B cell (primary cell): ENCODE measurements around the gene RNF175. TPM values are rescaled to one million over a fixed set of nuclear protein-coding genes. Genes with fewer than 3 reads are reported as not detected.

Experiments used
- ATAC-seq: fragments of 200-7000 bp; cut with Tn5 transposase; one replicate; pipeline ENCODE4 v1.10.0; 2021; ENCODE audit warnings: low read depth, mild to moderate bottlenecking, moderate number of reproducible peaks, moderate library complexity
- CTCF ChIA-PET: fragments of 350-600 bp; sonication (Branson Sonifier 250); formaldehyde crosslinking; loops from one replicate; lab custom pipeline; 2021; ENCODE audit warnings: antibody characterized with exemption, inconsistent platforms; lab: Charles Lee
- POLR2A ChIA-PET: fragments of 350-600 bp; sonication (Branson Sonifier 250); formaldehyde crosslinking; loops from one replicate; lab custom pipeline; 2021; ENCODE audit warnings: antibody characterized with exemption; lab: Charles Lee
- DNase-seq: peaks from one replicate; pipeline ENCODE4 v3.0.0; 2013
- H2AFZ ChIP-seq: 2 replicates; pipeline ENCODE4 v1.6.1; 2012; ENCODE audit warnings: mild to moderate bottlenecking, low read depth, low read length; ENCODE audit not compliant: insufficient read depth, poor library complexity, severe bottlenecking
- H3K27ac ChIP-seq, 2 donors: 1 replicate in 1 of 2; 2 replicates in 1 of 2; pipeline ENCODE4 v1.5.1; 2012 to 2013; ENCODE audit warnings: low read length in 2 of 2, mild to moderate bottlenecking in 2 of 2, moderate library complexity in 1 of 2
- H3K27me3 ChIP-seq, 4 experiments: fragments of 200-600 bp in 1 of 4; sonication (generic) in 1 of 4; replicated peaks in 1 of 4; 1 replicate in 2 of 4; 2 replicates in 2 of 4; pipeline versions ENCODE4 v1.6.1 to v1.7.0; 2013 to 2016; ENCODE audit warnings: low read length in 3 of 4, mild to moderate bottlenecking in 2 of 4, mixed read lengths in 1 of 4, moderate library complexity in 1 of 4; ENCODE audit not compliant: insufficient read depth in 4 of 4, control insufficient read depth in 3 of 4; ENCODE audit errors: control extremely low read depth in 1 of 4
- H3K36me3 ChIP-seq, 2 experiments: replicated peaks in 1 of 2; 1 replicate in 1 of 2; 2 replicates in 1 of 2; pipeline versions ENCODE4 v1.6.1 to v1.7.1; 2013; ENCODE audit warnings: low read length in 1 of 2; ENCODE audit not compliant: insufficient read depth in 2 of 2, control insufficient read depth in 1 of 2; ENCODE audit errors: control extremely low read depth in 1 of 2, extremely low read depth in 1 of 2
- H3K4me1 ChIP-seq, 2 donors: fragments of 200-600 bp in 1 of 2; sonication (generic) in 1 of 2; 1 replicate in 1 of 2; 2 replicates in 1 of 2; pipeline versions ENCODE4 v1.5.1 to v1.6.1; 2013 to 2017; ENCODE audit warnings: low read length in 2 of 2; ENCODE audit not compliant: control insufficient read depth in 2 of 2, insufficient read depth in 2 of 2
- H3K4me2 ChIP-seq: replicated peaks from 2 replicates; pipeline ENCODE3; 2012; ENCODE audit warnings: mild to moderate bottlenecking, low read depth, low read length; ENCODE audit not compliant: poor library complexity, severe bottlenecking
- H3K4me3 ChIP-seq, 5 experiments: fragments of 200-600 bp in 1 of 5; sonication (generic) in 1 of 5; 1 replicate in 3 of 5; 2 replicates in 2 of 5; pipeline versions ENCODE4 v1.5.1 to v1.7.0; 2011 to 2016; ENCODE audit warnings: low read length in 4 of 5, mild to moderate bottlenecking in 4 of 5, low read depth in 2 of 5, control low read depth in 1 of 5, moderate library complexity in 1 of 5; ENCODE audit not compliant: insufficient read depth in 1 of 5; ENCODE audit errors: control extremely low read depth in 1 of 5, extremely low read depth in 1 of 5
- H3K79me2 ChIP-seq: fragments of 200-600 bp; sonication (generic); one replicate; pipeline ENCODE4 v1.6.0; 2016; ENCODE audit warnings: low read length; ENCODE audit not compliant: control insufficient read depth, insufficient read depth
- H3K9ac ChIP-seq: fragments of 200-600 bp; sonication (generic); 2 replicates; pipeline ENCODE4 v1.6.1; 2017; ENCODE audit warnings: mild to moderate bottlenecking, low read length, moderate library complexity
- H3K9me3 ChIP-seq, 3 donors: one replicate each; pipeline versions ENCODE4 v1.6.1 to v1.7.1; 2013; ENCODE audit warnings: low read length in 2 of 3; ENCODE audit not compliant: control insufficient read depth in 2 of 3, insufficient read depth in 1 of 3; ENCODE audit errors: control extremely low read depth in 1 of 3
- H4K20me1 ChIP-seq: 2 replicates; pipeline ENCODE4 v1.6.0; 2012; ENCODE audit warnings: mild to moderate bottlenecking, low read length; ENCODE audit not compliant: insufficient read depth, control insufficient read depth, poor library complexity, severe bottlenecking
- H3K27ac Mint-ChIP-seq: one replicate; pipeline ENCODE4 v1.8.0; 2021; ENCODE audit warnings: mixed read lengths
- H3K27me3 Mint-ChIP-seq: one replicate; pipeline ENCODE4 v1.8.0; 2021; ENCODE audit warnings: mixed read lengths
- H3K4me1 Mint-ChIP-seq: one replicate; pipeline ENCODE4 v1.8.0; 2021; ENCODE audit warnings: mixed read lengths
- H3K4me3 Mint-ChIP-seq: one replicate; pipeline ENCODE4 v1.8.0; 2021; ENCODE audit warnings: mixed read lengths
- H3K9me3 Mint-ChIP-seq: one replicate; pipeline ENCODE4 v1.8.0; 2022; ENCODE audit warnings: mixed read lengths; ENCODE audit not compliant: insufficient read depth
- EZH2 ChIP-seq: IDR thresholded peaks from 2 replicates; pipeline ENCODE4 v1.6.1; 2012; ENCODE audit warnings: borderline replicate concordance, low read depth, mild to moderate bottlenecking, moderate library complexity, low read length; ENCODE audit not compliant: insufficient read depth, poor library complexity, severe bottlenecking
- WGBS: methylation state at CpG from one replicate; pipeline ENCODE4 v1.1.5; 2013; ENCODE audit warnings: missing lambda C conversion rate; ENCODE audit not compliant: insufficient coverage; 5-methylcytosine and 5-hydroxymethylcytosine counted together
- intact Hi-C: fragments of 100-400 bp; cut with micrococcal nuclease; formaldehyde crosslinking; loops from one replicate; pipeline ENCODE4 v1.10.0; 2022
- polyA plus RNA-seq: library from polyadenylated mRNA; depleted of rRNA; stranded (reverse); fragments of >200 nt; gene quantifications from 2 replicates; pipeline ENCODE4 v1.2.3, GENCODE V29; 2012
- total RNA-seq, 2 donors: library from RNA; stranded (reverse); fragments of 120-200 nt in 1 of 2; gene quantifications; 1 replicate in 1 of 2; 2 replicates in 1 of 2; pipeline versions ENCODE4 v1.2.3 to v1.2.4, GENCODE V29; 2013 to 2022
- TF ChIP-seq, protein P1 (sequence below): fragments of 200-600 bp; IDR thresholded peaks from one replicate; pipeline ENCODE4 v1.8.0; 2022; ENCODE audit warnings: antibody characterized with exemption, mild to moderate bottlenecking

RNF175 gene
- total and polyA plus RNA-seq, 2 donors (not counting 1 experiment from before 2014, with no cell fraction given): not detected

DNA sequence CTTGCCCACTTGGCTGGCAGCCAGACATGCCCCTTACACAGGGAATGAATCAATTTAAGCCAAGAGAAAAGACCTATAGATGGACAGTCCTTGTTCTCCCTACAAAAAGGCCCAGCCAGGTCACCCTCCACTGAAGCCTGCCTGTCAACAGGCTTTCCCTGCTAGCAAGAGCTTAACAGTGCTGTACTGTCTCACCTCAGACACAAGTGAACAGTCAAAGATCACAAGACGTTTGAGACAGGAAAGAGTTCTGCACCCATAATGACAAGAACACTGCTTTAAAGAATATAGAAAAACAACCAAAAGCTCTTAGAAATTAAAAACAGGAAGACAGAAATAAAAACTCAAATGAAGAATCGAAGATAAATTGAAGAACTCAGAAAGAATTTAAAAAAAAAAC lies 4.6 kb downstream of the RNF175 start:
- no peaks in the 10 kb centered on the region for H3K79me2 ChIP-seq
- H3K27me3 Mint-ChIP-seq: peaks cover 35% of the 10 kb centered on the region
- peaks cover 0 to 28% (median 20%) of the 10 kb centered on the region in 4 experiments for H3K27me3 ChIP-seq
- H3K4me1 ChIP-seq: peaks cover 11 to 13% of the 10 kb centered on the region in 2 donors
- H3K9me3 ChIP-seq: peaks cover 0 to 10% (median 4%) of the 10 kb centered on the region in 3 donors
- ChIA-PET CTCF (no interaction called here), POLR2A (no interaction called here)
- TF ChIP-seq EZH2: no peak
- TF ChIP-seq, protein P1, sequence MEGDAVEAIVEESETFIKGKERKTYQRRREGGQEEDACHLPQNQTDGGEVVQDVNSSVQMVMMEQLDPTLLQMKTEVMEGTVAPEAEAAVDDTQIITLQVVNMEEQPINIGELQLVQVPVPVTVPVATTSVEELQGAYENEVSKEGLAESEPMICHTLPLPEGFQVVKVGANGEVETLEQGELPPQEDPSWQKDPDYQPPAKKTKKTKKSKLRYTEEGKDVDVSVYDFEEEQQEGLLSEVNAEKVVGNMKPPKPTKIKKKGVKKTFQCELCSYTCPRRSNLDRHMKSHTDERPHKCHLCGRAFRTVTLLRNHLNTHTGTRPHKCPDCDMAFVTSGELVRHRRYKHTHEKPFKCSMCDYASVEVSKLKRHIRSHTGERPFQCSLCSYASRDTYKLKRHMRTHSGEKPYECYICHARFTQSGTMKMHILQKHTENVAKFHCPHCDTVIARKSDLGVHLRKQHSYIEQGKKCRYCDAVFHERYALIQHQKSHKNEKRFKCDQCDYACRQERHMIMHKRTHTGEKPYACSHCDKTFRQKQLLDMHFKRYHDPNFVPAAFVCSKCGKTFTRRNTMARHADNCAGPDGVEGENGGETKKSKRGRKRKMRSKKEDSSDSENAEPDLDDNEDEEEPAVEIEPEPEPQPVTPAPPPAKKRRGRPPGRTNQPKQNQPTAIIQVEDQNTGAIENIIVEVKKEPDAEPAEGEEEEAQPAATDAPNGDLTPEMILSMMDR: no peak
- no peak overlapping the region for H3K27ac Mint-ChIP-seq
- H3K4me3 Mint-ChIP-seq: no peak overlapping the region
- WGBS: no CpG with 5 or more reads among the region's 2 CpGs
- no peak overlapping the region for H2AFZ ChIP-seq
- no peak overlapping the region for H3K4me2 ChIP-seq
- H3K9me3 Mint-ChIP-seq: no peaks in the 10 kb centered on the region
- H4K20me1 ChIP-seq: no peaks in the 10 kb centered on the region
- H3K9ac ChIP-seq: no peak overlapping the region
- peak; percentile 13 for DNase-seq
- H3K4me3 ChIP-seq: no peak overlapping the region
- H3K27ac ChIP-seq: no peak overlapping the region
- peaks cover 4% of the 10 kb centered on the region for H3K4me1 Mint-ChIP-seq
- intact Hi-C loops: no loop called here
- no peak for ATAC-seq
- H3K36me3 ChIP-seq: no peaks in the 10 kb centered on the region

GRCh38 chr4:153750197-153750817 lies 9.5 kb downstream of the RNF175 start:
- POLR2A ChIA-PET: no interaction called here
- intact Hi-C loops: loop anchor here (1.0 to 2.0 kb wide), 4 partner anchors 107 to 904 kb away; partner anchors contain the start of gene MND1
- Histone ChIP-seq H3K36me3 (no peaks in the 10 kb centered on the region), H4K20me1 (no peaks in the 10 kb centered on the region), H3K79me2 (no peaks in the 10 kb centered on the region), H3K9ac (no peak overlapping the region), H3K27ac (no peak overlapping the region), H3K9me3 (peaks cover 0 to 7% (median 4%) of the 10 kb centered on the region in 3 donors), H3K4me3 (no peak overlapping the region), H3K4me1 (peaks cover 0 to 10% of the 10 kb centered on the region in 2 donors), H3K27me3 (peaks cover 0 to 10% (median 3%) of the 10 kb centered on the region in 4 experiments), H2AFZ (no peak overlapping the region), H3K4me2 (no peak overlapping the region)
- CTCF ChIA-PET: interaction anchor here (0.7 to 3.6 kb wide), 30 partner anchors 9 to 904 kb away, joined by 3 to 41 read pairs (median 4); partner anchors contain the start of genes MND1 and TLR2
- Mint-ChIP-seq H3K4me3 (no peak overlapping the region), H3K27ac (no peak overlapping the region), H3K27me3 (peaks cover 9% of the 10 kb centered on the region), H3K4me1 (no peaks in the 10 kb centered on the region), H3K9me3 (no peaks in the 10 kb centered on the region)
- DNase-seq: peak; percentile 75
- peak; percentile 68 for ATAC-seq
- no CpG with 5 or more reads among the region's 5 CpGs for WGBS
- no peak for TF ChIP-seq EZH2
- TF ChIP-seq, protein P1: peak; percentile 87
